KOPT-K1 (cell line): ENCODE results near the gene LIX1.
"Not testable (repeated sequence)": the region's sequence is repeated elsewhere in the genome, so short reads cannot be mapped to it uniquely, and the experiment has no call there.

Experiments used
- H3K27ac ChIP-seq: fragments of 200-600 bp; sonication (generic); 2 replicates; pipeline ENCODE4 v1.5.1; 2016; ENCODE audit warnings: antibody characterized with exemption, mild to moderate bottlenecking, low read depth, low read length; ENCODE audit not compliant: poor library complexity, severe bottlenecking
- H3K36me3 ChIP-seq: fragments of 200-600 bp; sonication (generic); 2 replicates; pipeline ENCODE4 v1.5.1; 2017; ENCODE audit warnings: antibody characterized with exemption, mild to moderate bottlenecking, low read length, moderate library complexity; ENCODE audit not compliant: insufficient read depth
- H3K9me3 ChIP-seq: fragments of 200-600 bp; sonication (generic); 2 replicates; pipeline ENCODE4 v1.5.1; 2017; ENCODE audit warnings: antibody characterized with exemption, low read length, mild to moderate bottlenecking; ENCODE audit not compliant: insufficient read depth, poor library complexity, severe bottlenecking

LIX1 gene

DNA sequence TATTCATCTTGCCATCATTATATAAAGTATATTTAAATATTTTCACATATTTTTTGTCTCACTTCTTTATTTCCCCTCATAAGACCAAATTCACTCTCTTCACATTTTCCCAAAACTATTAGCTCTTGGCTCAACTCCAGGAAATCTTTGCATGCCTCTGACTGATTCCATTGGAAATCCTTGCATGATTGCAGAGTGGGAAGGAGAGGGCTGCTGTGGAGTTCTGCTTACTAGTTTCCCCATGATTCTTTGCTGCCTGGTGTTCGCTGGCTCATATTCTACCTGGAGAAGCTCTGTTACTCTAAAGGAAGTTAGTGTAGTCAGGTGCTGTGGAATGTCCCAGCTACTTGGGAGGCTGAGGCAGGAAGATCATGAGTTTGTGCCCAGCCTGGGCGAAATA, 41.9 kb downstream of the LIX1 start:
- Histone ChIP-seq H3K9me3 (no peaks in the 10 kb centered on the region), H3K27ac (no peak overlapping the region), H3K36me3 (no peaks in the 10 kb centered on the region)

DNA sequence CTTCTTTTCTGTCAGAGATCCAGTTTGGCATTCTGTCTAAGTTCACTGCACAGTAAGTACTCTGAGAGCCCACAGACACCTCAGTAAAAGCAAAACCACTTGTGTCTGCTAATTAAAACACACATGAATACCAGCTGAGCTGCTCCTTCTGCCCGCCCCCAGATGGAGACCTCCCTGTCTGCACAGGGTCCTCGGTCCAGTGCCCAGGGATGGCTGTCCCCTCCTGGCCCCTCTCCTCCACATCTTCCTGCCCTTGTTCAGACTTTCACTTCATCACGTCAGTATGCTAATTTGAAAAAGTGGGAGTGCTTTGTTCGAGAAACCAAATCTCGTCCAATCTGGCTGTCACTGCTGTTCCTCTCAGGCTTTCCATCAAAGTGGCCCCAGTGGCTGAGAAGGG, 43.5 kb downstream of the LIX1 start:
- no peak overlapping the region for H3K27ac ChIP-seq
- no peaks in the 10 kb centered on the region for H3K36me3 ChIP-seq
- no peaks in the 10 kb centered on the region for H3K9me3 ChIP-seq

DNA sequence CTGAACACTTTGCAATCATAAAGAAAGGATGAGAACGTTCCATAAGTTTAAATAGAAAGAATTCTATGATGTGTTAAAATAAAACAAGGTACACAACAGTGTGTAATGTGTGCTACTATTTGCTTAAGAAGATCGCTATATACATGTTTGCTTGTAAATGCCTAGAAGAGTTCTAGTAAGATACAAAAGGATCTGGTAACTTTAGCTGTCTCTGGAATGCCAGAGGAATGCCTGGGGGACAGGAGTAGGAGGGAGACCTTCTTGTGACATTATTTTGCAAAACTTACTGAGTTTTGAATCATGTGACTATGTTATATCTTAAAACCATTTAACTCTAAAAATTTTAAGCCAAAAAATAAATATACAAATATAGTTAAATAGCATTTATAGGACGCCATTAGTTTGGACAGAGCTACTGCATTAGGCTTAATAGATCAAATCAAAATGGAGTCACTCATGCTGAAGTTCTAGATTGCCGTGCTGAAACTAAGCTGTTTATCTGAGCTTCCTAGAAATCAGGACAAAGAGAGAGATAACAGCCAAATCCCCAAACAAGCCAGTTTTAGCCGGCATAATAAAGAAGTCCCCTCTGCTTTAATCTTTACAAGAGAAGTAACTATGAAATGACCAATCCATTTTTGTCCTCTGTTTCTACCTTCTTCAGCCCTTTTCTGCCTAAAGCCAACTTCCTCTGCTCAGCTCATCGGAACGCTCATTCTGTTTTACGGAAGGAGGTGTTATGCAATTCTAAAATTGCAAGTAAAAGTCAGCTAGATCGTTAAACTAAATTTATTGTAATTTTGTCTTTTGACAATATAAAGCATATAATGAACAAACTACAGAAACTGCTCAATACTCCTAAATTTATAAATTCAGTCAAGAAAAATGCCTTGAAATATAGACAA, 44.8 kb downstream of the LIX1 start:
- H3K27ac ChIP-seq: no peak overlapping the region
- H3K9me3 ChIP-seq: no peaks in the 10 kb centered on the region
- no peaks in the 10 kb centered on the region for H3K36me3 ChIP-seq

DNA sequence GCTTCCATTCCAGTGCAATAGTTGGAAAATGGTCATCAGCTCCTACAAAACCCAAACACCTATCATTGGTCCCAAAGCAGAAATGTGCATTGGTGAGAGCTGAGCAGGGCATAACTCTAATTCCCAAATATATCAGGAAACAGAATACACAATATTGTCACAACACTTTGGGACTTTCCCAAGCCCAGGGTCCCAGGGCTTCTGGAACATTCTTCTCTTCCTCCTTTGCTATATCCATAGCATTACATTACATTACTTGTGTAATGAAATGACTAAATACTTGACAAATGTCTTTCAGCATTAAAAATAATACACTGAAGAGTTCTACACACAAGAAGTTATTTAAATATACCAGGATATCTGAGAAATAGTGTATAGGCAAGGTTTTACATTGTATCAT, 45.6 kb downstream of the LIX1 start:
- Histone ChIP-seq H3K9me3 (no peaks in the 10 kb centered on the region), H3K36me3 (no peaks in the 10 kb centered on the region), H3K27ac (no peak overlapping the region)

DNA sequence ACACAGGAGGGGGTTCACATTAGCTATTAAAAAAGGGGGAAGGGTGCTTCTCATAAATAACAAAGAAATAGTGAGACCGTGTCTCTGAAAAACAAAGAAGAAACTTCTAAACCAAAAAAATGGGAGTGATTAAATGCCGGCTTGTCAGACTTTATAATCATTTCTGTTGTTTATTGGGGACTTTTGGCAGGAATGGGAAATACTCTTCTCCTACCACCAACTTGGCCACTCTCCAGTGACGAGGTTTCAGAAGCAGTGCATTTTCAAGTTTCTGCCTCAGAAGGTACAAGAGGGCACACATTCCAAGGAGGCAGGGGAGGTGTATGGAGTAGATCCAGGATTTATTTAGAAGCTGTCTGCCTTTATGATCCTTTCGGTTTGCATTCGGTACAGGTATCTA, 46.2 kb downstream of the LIX1 start:
- Histone ChIP-seq H3K27ac (no peak overlapping the region), H3K9me3 (no peaks in the 10 kb centered on the region), H3K36me3 (no peaks in the 10 kb centered on the region)

DNA sequence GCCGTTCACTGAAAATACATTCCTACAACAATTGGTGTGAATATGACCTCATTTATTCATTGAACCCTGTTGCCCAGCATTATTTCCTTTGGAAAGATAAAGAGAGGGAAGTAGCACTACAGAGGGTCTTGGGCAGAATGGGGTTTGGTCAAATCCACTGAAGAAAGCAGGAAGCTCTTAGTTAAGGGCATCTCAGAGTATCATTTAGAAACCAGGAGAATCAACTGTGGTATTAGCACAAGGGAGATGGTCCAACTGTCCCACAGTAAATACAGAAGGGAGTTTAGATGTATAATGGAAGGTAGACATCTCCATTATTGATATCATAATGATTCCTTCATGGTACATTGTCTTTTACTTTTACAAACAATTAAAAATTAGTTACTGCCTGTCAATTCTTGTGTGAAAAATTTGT, 47.1 kb downstream of the LIX1 start:
- no peaks in the 10 kb centered on the region for H3K9me3 ChIP-seq
- no peaks in the 10 kb centered on the region for H3K36me3 ChIP-seq
- H3K27ac ChIP-seq: no peak overlapping the region

DNA sequence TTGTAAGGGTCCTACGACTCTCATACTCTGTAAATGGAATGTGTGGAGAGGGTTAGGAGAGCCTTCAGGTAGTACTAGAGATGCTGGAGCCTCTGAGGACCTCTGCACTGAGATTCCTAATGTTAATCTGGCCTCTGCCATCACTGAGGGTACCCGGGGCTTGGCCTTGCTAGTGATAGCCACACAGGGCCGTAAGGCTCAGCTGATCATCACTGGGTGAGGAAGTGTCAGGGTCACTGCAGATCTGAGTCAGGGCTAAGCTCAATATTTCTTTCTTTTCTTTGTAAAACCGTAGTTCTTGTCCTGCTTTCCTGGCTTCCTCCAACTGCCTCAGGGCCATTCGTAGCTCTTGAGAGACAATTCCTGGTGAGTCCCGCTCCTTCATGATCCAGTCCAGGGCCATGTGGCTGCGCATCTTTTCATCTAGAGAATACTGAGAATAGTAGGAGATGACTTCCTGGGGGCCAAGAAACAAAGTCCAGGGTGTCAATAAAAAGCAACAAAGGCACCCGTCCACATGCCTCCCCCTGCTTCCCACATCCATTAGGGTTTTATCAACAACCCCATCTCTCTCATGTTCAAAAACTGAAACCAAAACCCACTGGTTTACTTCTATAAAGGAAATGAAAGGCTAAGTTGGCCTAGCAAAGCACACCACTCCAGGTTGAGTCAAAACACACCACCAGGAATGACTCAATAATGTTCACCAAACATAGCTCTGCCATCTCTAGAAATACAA, 47.7 kb downstream of the LIX1 start:
- Histone ChIP-seq H3K27ac (no peak overlapping the region), H3K36me3 (no peaks in the 10 kb centered on the region), H3K9me3 (no peaks in the 10 kb centered on the region)

DNA sequence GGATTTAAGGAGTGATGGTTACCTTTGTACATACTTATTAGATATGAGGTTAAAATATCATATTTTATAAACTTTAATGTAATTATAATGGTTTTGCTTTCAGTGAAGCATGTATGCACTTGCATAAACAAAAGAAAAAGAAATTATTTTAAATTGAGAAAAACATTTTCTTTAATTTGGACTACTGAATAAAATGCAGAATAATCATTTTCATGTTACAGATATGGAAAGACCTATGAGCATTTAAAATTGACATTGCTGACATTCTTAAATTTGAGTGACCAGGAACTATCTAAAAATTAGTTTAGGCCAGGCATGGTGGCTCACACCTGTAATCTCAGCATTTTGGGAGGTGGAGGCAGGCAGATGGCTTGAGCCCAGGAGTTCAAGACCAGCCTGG, 49.2 kb downstream of the LIX1 start:
- no peaks in the 10 kb centered on the region for H3K36me3 ChIP-seq
- H3K27ac ChIP-seq: no peak overlapping the region
- H3K9me3 ChIP-seq: no peaks in the 10 kb centered on the region

DNA sequence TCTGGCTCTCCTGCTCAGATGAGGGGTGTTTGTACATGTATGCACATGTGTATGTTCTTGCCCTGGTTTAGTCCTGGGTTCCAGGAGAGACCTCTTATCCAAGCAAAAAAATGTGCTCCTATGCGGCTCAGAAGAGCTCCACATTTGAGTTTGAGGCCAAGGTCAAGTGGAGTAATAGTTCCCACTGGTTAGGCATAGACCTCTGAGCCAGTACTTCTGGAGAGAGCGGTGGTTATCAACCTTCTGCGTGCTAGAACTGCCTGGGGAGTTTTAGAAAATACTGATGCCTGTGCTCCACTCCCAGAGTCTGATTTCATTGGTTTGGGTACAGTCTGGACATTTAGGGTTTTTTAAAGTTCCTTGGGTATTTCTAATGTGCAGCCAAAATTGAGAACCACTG, 51.5 kb downstream of the LIX1 start:
- no peaks in the 10 kb centered on the region for H3K9me3 ChIP-seq

DNA sequence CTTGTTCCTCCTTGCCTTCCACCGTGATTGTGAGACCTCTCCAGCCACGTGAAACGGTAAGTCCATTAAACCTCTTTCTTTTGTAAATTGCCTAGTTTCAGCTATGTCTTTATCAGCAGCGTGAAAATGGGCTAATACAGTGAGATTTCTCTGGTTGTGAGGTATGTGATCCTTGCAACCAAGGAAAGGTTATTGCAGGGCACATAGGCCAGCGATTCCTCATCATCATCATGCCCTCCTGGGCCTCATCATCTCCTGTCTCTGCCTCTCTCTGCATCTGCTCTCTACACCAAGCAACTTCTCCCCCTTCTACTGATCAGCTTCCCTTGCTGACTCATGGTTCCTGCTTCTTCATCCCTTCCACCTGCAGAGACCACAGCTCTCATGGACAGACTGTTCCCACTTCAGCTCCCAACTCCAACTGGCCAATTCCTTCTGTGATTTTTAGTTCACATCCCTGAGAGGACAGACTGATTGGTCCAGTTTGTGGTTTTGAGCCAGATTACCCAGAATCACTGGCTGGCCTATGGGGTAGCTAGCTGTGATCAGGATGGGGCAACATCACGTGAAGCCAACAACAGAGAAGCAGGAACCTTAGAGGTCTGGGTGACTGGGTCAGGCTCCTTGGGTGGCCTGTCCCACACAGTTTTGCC, 53.1 kb downstream of the LIX1 start:
- Histone ChIP-seq H3K27ac (no peak overlapping the region), H3K9me3 (no peaks in the 10 kb centered on the region), H3K36me3 (no peaks in the 10 kb centered on the region)

More for the DNA sequence above, 51.5 kb downstream of the LIX1 start:
- Histone ChIP-seq H3K36me3 (no peaks in the 10 kb centered on the region), H3K27ac (no peak overlapping the region)

DNA sequence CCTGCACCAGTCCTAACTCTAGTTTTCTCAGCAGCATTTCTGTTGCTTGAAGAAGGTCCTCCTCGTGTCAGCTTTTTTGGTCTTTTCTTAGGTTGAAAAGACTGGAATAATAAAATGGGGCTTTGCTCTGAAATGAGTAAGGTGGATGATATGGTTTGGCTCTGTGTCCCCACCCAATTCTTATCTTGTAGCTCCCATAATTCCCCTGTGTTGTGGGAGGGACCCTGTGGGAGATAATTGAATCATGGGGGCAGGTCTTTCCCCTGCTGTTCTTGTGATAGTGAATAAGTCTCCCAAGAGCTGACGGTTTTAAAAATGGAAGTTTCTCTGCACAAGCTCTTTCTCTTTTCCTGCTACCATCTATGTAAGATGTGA, 53.6 kb downstream of the LIX1 start:
- Histone ChIP-seq H3K27ac (no peak overlapping the region), H3K36me3 (no peaks in the 10 kb centered on the region), H3K9me3 (no peaks in the 10 kb centered on the region)

DNA sequence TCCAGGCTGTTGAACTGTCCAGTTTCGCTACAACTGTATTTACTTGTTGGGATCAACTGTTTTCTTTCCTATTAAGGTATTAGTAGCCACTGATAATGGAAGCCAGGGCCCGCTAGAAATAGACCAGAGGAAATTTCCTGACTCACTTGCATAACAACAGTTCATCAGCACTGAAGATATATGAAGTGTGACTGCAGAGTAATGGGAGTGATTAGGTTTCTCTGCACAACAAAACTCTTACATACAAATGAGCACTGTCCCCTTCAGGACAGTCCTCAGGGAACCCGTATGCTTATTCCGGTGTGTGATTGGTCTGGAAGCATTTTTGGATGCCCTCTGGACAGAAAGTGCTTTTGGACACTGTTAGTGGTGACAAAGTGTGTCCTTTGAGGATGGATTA, 55.3 kb downstream of the LIX1 start:
- Histone ChIP-seq H3K27ac (no peak overlapping the region), H3K9me3 (no peaks in the 10 kb centered on the region), H3K36me3 (no peaks in the 10 kb centered on the region)

DNA sequence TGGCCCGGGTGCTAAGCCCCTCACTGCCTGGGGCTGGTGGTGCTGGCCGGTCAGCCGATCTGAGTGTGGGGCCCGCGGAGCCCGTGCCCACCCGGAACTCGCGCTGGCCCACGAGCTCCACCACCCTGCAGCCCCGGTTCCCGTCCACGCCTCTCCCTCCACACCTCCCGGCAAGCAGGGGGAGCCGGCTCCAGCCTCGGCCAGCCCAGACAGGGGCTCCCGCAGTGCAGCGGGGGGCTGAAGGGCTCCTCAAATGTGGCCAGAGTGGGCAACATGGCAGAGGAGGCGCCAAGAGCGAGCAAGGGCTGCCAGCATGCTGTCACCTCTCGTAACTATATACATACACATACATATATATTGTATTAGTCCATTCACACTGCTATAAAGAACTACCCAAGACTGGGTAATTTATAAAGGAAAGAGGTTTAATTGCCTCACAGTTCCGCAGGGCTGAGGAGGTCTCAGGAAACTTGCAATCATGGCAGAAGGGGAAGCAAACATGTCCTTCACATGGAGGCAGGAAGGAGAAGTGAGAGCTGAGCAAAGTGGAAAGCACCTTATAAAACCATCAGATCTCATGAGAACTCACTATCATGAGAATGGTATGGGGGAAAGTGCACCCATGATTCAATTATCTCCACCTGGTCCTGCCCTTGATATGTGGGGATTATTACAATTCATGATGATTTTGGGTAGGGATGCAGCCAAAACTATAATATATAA, 56.8 kb downstream of the LIX1 start:
- Histone ChIP-seq H3K36me3 (no peaks in the 10 kb centered on the region), H3K9me3 (no peaks in the 10 kb centered on the region), H3K27ac (no peak overlapping the region)

DNA sequence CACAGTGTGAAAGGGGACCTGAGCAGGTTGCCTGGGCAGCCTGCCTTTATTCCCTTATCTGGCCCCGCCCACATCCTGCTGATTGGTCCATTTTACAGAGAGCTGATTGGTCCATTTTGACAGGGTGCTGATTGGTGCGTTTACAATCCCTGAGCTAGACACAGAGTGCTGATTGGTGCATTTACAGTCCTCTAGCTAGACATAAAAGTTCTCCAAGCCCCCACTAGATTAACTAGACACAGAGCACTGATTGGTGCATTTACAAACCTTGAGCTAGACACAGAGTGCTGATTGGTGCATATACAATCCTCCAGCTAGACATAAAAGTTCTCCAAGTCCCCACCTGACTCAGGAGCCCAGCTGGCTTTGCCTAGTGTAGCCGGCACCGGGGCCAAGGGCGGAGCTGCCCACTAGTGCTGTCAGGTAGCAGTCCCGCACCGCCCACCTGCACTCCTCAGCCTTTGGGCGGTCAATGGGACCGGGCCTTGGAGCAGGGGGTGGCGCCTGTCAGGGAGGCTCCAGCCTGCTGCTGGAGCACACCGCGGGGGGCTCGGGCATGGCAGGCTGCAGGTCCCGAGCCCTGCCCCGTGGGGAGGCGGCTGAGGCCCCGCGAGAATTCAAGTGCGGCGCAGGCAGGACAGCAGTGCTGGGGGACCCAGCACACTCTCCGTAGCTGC, 57.5 kb downstream of the LIX1 start:
- H3K36me3 ChIP-seq, H3K9me3 ChIP-seq, H3K27ac ChIP-seq: not testable (repeated sequence)
